Measurements from ENCODE around the gene SUGCT. TPM values are rescaled to one million over a fixed set of nuclear protein-coding genes. Genes with fewer than 3 reads are reported as not detected.
"Not testable (repeated sequence)": the region's sequence is repeated elsewhere in the genome, so short reads cannot be mapped to it uniquely, and the experiment has no call there.

SUGCT gene
- total and polyA plus RNA-seq, 8 donors = 2.0 to 4.2 (median 2.9) TPM

GRCh38 chr7:40595832-40596231 lies 461.0 kb downstream of the SUGCT start:
- DNase-seq = no peak
- Histone ChIP-seq H3K4me1 (no peaks in the 10 kb centered on the region), H3K9me3 (no peaks in the 10 kb centered on the region), H3K27ac (no peak overlapping the region), H3K36me3 (no peaks in the 10 kb centered on the region), H3K4me3 (no peak overlapping the region), H3K27me3 (no peaks in the 10 kb centered on the region)
- intact Hi-C loops (cut with DNase I) = no loop called here
- TF ChIP-seq CTCF (IDR thresholded peaks at IDR 0.05) = no peak
- no peak for ATAC-seq

GRCh38 chr7:40597517-40597916 lies 462.7 kb downstream of the SUGCT start:
- ATAC-seq = no peak
- H3K4me3 ChIP-seq = no peak overlapping the region
- H3K36me3 ChIP-seq = no peaks in the 10 kb centered on the region
- no peak for TF ChIP-seq CTCF (IDR thresholded peaks at IDR 0.05)
- no peaks in the 10 kb centered on the region for H3K4me1 ChIP-seq
- no peak overlapping the region for H3K27ac ChIP-seq
- H3K9me3 ChIP-seq = no peaks in the 10 kb centered on the region
- no peaks in the 10 kb centered on the region for H3K27me3 ChIP-seq
- intact Hi-C loops (cut with DNase I) = no loop called here
- no peak for DNase-seq

GRCh38 chr7:40598915-40599314 lies 464.1 kb downstream of the SUGCT start:
- intact Hi-C loops (cut with DNase I) = no loop called here
- Histone ChIP-seq H3K36me3 (no peaks in the 10 kb centered on the region), H3K4me3 (no peak overlapping the region), H3K27ac (peak overlapping the region in 1 of 2 donors; percentile 43), H3K27me3 (no peaks in the 10 kb centered on the region), H3K9me3 (no peaks in the 10 kb centered on the region), H3K4me1 (no peaks in the 10 kb centered on the region)
- TF ChIP-seq CTCF (IDR thresholded peaks at IDR 0.05) = no peak
- DNase-seq (no peak), ATAC-seq (no peak)

DNA sequence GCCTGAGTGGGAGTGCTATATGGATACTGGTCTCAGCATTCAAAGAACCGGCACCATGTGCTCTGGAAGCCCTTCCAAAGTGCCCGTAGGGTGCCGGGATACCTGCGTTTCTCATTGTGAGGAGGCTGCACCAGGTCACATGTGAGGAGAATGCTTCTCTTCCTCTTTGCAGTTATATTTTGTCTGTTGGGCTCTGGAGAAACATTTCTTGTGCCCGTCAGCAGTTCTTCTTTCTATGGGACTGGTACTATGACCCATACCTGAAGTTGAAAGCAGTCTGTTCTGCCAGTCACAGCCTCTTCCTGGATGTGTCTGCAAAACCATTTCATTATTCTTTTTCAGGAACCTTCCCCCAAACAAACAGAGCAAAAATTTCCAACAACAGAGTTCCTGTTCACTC lies 465.0 kb downstream of the SUGCT start:
- Histone ChIP-seq H3K27ac (peak overlapping the region in 1 of 2 donors; percentile 43), H3K9me3 (no peaks in the 10 kb centered on the region), H3K27me3 (no peaks in the 10 kb centered on the region), H3K36me3 (no peaks in the 10 kb centered on the region), H3K4me3 (no peak overlapping the region), H3K4me1 (peaks cover 0 to 5% of the 10 kb centered on the region in 2 donors)
- TF ChIP-seq CTCF (IDR thresholded peaks at IDR 0.05) = no peak
- no peak for ATAC-seq
- DNase-seq = no peak
- intact Hi-C loops (cut with DNase I) = no loop called here

GRCh38 chr7:40602351-40602750 lies 467.5 kb downstream of the SUGCT start:
- H3K4me1 ChIP-seq; H3K4me3 ChIP-seq; H3K27me3 ChIP-seq; ATAC-seq; H3K9me3 ChIP-seq; H3K36me3 ChIP-seq; H3K27ac ChIP-seq; DNase-seq; intact Hi-C loops (cut with DNase I): not testable (repeated sequence)

Data from left lung (tissue), 10 donors.